ENCODE measurements around the gene C4BPB.

The C4BPB gene

DNA sequence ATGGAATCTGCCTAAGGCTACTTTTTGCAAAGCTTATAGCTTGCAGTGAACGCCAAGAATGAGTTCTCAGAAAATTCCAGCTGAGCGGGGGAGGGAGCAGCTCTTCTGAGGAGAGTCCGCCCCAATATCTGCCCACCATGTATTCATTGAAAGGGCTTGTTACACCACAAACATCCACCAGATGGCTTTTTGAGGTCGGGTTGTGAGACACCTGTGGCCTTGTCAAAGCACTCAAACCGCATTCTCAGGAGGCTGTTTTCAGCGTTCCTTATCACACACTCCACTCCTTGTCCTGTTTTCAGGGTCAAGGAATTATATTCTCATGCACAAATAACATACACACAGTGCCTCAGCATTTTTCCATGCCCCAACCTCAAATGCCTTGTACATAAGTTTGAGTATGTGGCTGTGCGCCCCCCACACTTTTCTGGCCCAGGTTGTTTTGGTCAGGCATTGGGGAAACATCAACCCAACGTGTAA is 3.9 kb upstream of the C4BPB start:
- peak; percentile 62 for DNase-seq (ENCODE audit: low spot score)

DNA sequence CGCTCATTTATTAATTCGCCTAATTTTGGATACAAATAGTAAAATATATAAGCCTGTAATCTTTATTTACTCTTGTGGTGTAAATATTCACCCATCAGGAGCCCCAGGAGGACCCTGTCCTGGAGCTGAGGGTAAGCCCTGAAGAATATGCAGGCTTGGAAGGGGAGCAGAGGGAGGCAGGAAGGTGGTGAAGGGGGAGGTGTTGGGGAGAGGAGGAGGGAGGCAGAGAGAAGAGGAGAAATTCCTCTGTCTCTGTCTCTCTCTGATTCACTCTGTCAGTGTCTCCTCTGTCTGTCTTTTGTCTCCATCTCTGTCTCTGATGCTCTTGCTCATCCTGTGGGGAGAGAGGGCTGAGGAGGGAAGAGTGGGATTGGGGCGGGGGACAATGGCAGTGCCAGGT is 2.8 kb upstream of the C4BPB start:
- DNase-seq (ENCODE audit: low spot score): no peak

DNA sequence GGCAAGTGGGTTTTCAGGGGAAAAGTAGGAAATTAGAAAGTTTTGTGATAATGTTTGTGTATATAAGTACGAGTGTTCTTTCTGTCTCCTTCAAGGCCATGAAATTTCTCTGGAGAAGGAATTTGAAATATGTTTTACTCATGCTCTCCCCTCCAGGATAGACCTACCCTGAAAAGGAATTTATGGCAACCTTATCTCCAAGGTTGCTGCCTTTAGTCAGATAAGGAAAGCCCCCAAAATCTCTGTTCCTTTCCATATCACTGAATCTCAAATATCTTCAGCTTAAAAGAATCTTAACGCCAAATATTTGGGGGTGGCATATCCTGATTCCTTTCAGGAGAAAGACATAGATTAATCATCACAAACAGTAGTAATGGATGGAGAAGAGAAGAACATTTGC is 499 bp upstream of the C4BPB start:
- no peak for DNase-seq (ENCODE audit: low spot score)

DNA sequence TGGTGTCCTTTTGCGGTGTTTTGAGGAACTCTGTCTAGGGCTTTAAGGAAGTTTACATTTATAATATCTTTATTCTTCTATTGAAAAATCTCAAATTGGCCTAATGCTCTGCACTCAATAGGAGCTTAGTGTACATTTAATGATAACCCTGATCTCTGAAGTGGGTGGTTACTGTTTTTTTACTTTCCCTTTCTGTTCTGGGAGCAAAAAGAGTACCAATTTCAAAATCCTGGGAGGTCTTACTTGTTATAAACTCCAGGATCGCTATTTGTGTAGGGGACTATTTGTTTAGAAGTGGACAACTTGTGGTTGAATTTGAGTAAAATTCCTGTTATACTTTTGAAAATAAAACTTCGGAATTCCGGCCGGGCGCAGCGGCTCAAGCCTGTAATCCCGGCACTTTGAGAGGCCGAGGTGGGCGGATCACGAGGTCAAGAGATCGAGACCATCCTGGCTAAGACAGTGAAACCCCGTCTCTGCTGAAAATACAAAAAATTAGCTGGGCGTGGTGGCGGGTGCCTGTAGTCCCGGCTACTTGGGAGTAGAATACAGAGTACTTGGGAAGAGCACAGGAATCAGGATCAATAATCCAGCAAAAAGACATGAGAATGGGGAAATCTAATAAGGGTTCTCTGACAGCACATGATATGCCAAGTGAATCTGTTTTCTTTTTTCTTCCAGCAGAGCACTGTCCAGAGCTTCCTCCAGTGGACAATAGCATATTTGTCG is 1.1 kb downstream of the C4BPB start:
- no peak for DNase-seq (ENCODE audit: low spot score)

DNA sequence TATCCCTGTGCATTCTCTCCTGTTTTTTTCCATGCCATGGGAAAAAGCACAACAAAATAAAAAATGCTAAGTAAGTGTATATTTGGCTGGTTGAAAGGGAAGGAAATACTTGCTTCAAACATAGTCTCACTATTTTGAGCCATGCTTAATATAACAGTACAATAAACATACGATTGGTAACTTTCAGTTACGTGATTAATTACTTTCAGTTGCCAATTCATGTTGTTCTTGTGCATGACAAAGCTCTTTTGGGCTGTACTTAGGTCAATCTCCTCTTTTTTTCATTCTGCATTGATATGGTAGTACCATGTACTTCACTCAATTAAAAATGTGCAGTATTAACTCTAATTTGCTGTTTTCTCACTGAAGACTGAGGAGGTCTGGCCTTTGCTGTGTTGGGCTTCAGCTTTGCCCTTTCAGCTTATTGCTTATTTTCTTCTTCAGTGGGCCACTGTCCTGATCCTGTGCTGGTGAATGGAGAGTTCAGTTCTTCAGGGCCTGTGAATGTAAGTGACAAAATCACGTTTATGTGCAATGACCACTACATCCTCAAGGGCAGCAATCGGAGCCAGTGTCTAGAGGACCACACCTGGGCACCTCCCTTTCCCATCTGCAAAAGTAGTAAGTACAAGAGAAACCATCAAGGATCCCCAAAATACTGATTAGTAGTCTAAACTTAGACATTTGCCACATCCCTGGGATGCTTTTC is 2.7 kb downstream of the C4BPB start:
- DNase-seq (ENCODE audit: low spot score): no peak

DNA sequence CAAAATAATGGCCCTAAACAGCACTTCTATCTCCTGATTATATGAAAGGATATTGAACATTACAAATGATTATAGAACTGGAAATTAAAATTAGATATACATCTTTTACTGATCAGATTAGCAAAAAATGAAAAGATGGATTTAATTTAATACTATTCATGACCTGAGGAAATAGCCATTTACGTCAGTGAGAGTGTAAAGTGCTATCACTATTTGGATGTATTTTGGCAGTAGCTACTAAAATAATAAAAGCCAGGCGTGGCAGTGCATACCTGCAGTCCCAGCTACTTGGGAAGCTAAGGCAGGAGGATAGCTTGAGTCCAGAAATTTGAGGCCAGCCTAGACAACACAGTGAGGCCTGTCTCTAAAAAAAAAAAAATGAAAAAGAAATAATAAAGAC is 5.3 kb downstream of the C4BPB start:
- DNase-seq (ENCODE audit: low spot score): no peak

DNA sequence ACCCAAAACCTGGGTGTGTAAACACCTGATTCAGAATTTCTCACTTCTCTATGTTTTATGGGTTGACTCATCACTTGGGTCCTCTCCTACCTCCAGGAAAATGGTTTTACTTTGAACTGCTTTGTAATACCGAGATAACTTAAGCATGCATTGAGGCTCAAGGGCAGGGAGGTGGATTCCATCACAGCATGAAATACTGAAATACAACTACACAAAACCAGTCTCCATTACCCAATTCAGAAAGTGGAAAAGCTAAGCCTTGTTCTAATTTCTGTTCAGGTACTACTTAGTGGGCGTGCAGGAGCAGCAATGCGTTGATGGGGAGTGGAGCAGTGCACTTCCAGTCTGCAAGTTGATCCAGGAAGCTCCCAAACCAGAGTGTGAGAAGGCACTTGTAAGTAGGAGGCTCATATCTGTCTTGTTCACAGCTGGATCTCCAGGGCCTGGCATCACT is 9.2 kb downstream of the C4BPB start:
- no peak for DNase-seq (ENCODE audit: low spot score)

DNA sequence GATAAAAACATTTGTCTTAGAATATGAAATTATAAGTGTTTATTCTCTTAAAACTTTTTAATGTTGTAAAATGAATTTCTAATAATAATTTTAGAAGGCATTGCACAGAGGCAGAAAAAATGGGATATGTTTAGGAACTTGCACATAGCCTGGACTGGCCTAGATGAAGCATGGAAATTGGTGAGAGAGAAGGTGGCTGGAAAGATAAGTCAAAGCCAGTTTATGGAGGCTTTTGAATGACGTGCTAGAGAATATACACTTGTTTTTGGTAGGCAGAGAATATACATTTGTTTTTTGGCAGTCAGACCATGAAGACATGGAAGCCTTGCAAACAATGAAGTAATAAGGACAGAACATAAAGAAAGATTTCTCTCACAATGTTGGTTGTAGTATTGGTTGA is 13.1 kb downstream of the C4BPB start:
- no peak for DNase-seq (ENCODE audit: low spot score)

DNA sequence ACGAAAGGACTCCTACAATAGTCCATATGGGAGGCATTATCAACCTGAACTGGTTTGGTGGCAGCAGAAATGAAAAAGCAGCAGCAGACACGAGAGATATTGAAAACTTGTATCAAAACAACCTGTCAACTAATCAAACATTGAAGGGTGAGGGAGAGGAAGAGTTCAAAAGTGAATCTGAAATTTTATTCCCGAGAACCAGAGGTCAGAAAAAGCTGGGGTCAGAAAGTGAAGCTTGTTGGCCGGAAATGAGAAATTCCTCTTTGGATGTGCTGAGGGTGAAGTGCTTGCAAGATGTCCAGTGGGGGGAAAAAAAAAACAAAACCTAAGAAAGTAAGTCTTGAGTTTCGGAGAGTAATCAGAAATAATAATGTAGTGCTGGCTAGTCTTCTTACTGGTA is 13.5 kb downstream of the C4BPB start:
- no peak for DNase-seq (ENCODE audit: low spot score)

DNA sequence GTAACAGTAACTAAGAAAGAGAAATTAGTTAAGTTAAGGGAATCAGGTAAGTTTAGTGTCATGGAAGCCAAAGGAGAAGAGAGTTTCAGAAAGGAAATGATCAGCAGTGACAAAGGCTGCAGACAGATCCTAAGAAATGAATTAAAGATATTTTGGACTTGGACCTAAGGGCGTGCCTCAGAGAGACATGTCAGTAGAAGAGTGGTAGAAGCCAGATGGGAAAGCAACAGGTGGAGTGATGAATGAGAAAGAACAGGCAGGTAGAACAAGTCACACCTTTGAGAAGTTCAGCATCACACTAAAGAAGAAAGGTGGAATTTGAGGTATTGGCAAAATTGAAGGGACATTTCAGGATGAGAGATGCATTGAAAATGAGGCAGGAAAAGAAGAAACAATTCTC is 14.0 kb downstream of the C4BPB start:
- DNase-seq (ENCODE audit: low spot score): no peak

DNA sequence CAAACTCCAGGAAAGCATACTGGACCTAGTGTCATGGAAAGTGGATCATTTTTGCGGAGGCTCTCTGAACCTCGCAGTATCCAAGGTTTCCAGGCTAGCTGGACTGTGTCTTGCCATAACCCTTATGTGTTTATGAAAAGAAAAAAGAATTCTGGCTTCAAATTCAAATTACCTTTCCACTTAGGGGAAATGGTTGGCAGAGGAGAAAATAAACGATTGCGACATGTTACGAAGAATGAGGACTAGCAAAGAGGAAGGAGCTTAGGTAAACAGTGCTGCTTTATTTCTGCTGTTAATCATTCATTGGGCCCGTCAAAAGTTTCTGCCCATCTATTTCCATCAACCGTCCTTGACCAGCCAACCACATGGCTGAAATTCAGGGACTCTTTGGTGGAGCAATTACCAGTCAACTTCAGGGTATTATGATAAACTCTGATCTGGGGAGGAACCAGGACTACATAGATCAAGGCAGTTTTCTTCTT is 15.3 kb downstream of the C4BPB start, which contains the start of gene C4BPA:
C4BPA (plus strand) TSS at position 342 of the 482 bp plus-strand sequence. CDS start 8,793 bp downstream, outside the sequence.
- DNase-seq (ENCODE audit: low spot score): no peak

DNA sequence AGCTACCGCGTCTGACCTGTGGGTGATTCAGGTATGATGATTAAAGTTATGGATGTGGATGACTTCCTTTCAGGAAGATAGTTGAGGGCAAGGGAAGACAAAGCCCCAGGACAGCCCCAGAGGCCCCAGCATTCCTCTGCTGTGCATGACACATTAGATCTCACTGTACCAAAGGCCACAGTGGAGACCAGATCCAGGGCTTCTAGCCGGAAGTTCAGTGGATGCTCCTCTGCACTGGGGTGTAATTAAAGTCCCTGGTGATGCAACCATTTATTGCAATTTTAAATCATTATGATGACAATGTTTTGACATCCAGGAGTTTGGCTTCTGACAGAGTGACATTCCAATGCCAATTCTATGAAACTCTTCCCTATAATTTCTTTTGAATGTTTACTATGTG is 20.3 kb downstream of the C4BPB start:
- no peak for DNase-seq (ENCODE audit: low spot score)

DNA sequence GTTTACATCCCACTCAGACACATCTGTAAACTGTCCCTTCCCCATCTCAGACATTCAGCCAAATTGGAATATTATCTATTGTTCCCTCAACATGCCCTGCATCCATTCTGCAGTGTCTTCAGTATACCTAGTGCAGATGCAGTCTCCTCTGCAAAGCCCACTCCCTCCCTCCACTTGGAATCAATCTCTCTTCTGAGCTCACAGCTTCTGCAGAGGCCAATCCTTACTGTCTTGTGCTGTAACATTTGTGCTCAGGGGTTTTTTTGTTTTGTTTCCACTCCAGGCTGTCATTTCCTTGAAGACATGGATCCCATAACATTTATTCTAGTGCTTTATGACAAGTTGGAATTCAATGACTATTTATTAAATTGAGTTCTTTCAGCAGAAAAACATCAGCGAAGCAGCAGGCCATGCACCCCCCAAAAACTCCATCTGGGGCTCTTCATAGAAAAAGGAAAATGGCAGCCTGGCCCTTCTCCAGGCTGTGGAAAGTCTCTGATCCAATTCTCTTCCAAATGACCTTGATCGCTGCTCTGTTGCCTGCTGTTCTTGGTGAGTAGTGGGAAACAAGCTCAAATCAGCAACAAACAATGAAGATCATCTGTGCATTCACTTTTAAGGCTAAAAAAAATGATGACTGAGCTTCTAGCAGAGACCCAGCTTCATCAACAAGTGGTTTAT is 24.1 kb downstream of the C4BPB start:
- no peak for DNase-seq (ENCODE audit: low spot score)

DNA sequence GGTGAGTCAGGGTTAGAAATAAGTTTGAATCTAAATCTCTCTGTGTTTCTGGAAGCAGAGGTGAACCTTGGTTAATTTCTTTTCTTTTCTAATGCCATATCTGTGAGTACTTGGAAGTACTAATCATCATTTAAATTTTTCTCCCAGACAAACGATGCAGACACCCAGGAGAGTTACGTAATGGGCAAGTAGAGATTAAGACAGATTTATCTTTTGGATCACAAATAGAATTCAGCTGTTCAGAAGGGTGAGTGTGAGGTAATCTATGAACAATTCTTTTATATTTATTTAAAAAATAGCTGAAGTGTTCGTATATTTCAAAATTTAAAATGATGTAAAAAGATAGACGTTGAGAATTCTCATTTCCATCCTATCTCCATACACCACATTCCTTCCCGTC is 26.6 kb downstream of the C4BPB start:
- no peak for DNase-seq (ENCODE audit: low spot score)

DNA sequence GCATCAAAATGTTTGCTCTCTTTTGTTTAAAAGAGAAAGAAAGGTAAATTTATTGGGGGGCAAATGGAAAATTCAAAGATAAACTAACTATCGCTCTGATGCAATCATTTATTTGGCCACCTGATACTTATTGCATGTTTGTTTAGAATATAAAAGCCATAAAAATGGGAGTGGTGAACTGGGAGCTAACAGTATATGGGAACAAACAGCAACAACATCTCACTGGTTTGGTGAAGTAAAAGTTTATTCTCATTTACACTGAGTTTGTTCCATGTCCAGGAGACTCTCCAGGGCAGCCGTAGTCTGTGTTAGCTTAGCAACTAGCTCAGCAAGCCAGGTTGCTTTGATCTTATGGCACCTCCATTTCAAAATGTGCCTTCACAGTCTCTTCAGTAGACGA is 35.7 kb downstream of the C4BPB start:
- DNase-seq (ENCODE audit: low spot score): no peak

DNA sequence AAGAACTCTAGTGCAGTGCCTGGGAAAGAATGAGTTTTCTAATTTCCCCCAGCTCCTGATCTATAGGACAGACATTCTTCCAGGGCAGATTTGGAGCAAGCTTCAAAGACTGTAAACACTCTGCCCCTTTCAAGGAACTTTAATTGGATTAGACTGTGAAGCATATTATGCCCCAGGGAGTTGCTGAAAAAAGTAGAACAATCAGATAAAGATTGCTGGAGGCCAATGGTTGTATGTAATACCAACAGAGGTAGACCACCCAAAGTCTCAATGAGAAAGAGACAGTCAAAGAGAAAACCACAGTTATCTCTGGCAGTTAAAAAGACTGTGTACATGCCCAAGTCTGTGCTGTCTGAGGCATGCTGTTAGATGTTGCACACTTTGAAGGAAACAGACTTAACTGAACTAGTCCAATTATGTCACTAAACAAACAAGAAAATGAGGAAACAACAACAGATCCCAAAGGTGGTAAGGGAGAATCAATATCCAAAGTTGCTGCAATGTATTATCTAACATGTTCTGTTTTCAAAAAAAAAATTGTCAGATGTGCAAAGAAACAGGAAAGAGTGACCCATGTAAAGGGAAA is 39.8 kb downstream of the C4BPB start:
- DNase-seq (ENCODE audit: low spot score): no peak

DNA sequence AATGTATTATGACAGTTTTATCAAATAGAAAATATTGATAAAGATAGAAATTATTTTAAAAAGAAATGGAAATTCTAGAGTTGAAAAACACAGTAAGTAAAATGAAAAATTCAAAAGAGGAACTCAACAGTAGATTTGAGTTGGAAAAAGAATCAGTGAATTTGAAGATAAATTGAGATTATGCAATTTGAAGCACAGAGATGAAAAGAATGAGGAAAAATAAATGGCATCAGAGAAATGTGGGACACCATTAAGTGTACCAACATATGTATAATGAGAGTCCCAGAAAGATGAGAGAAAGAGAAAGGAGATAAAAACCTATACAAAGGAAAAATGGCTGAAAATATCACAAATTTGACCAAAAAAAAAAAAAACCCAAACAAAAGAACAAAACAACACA is 40.4 kb downstream of the C4BPB start:
- no peak for DNase-seq (ENCODE audit: low spot score)

DNA sequence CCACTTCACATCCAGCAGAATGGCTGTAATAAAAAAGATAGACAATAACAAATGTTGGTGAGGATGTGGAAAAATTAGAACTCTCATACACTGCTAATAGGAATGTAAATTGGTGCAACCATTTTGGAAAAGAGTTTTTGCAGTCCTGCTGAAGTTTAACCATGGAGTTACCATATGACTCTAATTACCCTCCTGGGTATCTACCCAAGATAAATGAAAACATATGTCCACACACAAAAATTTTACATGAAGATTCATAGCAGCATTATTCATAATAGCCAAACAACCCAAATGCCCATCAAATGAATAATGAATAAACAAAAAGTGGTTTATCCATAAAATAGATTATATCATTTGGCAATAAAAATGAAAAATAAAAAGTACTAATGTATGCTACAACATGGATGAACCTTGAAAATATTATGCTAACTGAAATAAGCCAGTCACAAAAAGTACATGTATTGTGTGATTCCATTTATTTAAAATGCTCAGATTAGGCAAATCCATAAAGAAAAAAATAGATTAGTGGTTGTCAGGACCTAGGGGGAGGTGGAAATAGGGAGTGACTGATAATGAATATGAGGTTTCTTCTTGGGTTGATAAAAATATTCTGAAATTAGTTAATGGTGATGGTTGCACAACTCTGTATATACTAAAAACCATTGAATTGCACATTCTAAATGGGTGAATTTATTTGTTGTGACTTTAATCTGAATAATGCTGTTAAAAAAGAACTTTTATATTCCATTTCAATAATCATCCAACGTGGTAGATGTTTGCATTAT is 41.8 kb downstream of the C4BPB start:
- DNase-seq (ENCODE audit: low spot score): no peak

DNA sequence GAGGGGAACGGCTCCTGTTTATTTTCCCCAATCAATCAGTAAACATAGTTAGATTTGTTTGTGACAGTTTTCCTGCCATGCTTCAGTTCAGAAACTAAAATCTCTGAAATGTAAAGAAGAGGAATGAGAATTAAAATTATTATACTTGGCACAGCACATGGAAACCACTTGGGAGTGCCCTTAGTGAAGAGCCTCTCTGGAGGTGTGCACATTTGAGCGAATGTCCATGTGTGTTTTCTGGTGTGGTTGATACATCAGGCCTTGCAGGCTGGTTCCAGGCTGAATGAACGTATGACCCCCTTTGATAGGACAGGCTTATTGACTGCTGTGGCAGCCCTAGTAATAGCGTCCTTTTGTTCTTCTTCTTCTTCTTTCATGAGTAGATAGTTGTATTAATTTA is 42.5 kb downstream of the C4BPB start:
- no peak for DNase-seq (ENCODE audit: low spot score)

DNA sequence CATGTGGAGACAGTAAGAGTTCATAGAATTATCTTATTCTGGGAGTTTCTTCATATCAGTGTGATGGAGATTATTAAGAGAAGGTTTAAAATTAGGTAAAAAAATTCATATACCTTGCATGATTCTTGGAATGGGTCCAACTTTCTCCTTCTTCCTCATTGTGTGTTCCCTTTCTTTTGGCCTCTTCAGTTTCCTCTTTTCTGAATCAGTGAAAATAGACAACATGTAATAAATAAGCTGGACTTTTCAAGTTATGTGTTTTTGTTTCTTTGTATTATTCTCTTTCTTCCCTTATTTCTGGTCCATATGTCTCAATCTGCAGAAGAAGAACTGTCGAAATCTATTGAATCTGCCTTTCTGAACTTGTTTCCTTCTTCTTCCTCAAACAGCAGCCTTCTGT is 45.9 kb downstream of the C4BPB start:
- no peak for DNase-seq (ENCODE audit: low spot score)

DNA sequence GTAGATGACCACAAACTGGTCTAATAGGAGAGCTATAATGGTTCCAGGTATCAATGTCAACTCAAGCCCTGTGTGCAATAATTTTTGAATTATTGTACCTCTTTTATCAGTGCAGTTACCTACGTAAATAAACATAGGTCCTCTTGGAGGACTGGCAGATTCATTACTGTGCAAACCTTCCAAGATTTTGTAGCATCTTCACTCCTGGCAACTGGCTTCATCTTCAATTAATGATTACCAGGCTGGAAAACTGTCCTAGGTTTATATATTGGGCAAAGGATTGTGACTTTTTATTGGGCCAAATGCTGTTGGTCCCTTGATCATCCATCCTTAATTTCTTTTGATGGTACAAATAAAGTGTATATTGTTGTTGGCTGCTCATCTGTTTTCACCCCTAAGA is 51.0 kb downstream of the C4BPB start:
- no peak for DNase-seq (ENCODE audit: low spot score)

DNA sequence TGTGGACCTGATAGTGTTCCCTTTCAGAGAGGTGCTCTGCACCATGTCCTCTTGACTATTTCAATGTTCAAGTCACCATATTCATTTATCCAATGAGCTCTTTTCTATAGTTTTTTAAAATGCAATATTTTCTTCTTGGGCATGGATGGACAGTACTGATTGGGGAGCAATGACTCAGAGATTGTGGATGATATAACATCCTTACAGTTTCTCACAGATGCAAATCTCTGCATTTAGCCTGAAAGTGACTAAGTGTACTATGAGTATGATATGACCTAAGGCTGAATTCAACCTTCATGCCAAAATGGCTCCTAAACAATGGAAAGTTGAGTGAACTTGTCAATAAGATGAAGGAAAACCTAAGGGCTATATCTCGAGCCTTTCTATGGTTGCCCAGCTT is 51.9 kb downstream of the C4BPB start:
- DNase-seq (ENCODE audit: low spot score): no peak

Measured in CD4-positive, alpha-beta T cell treated with Interleukin-15 for 4 hours (primary cell).